ENCODE results near the gene CCDC33.

GRCh38 chr15:74343127-74343796 is 107.1 kb downstream of the CCDC33 start:
- TF ChIP-seq EZH2 (IDR thresholded peaks at IDR 0.05; ENCODE audit: insufficient read depth, low read length) = no peak
- TF ChIP-seq CTCF (IDR thresholded peaks at IDR 0.05; ENCODE audit: insufficient read depth, low read depth, low read length) = no peak
